ENCODE measurements around the gene STARD13.
"Not testable (repeated sequence)": the region's sequence is repeated elsewhere in the genome, so short reads cannot be mapped to it uniquely, and the experiment has no call there.

The STARD13 gene

DNA sequence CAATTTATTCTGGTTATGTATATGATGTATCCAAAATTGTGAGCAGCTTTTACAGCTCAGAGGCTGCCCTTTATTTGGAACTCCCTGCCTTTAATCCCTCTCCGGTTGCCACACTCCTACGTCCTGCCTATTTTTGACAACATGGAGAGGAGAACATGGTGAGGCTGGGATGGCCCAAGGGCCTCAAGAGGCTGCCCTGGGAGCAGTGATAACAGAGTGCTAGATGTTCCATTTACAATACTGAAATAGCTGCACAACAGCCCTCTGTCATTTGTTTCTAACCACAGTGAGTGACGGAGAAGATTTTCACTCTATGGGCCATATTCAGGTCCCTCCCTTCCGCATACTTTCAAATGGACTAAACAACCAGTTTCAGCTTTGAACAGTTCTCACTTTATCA lies 33.4 kb downstream of the STARD13 start:
- DNase-seq (ENCODE audit: low read depth in 2 of 2): no peak

DNA sequence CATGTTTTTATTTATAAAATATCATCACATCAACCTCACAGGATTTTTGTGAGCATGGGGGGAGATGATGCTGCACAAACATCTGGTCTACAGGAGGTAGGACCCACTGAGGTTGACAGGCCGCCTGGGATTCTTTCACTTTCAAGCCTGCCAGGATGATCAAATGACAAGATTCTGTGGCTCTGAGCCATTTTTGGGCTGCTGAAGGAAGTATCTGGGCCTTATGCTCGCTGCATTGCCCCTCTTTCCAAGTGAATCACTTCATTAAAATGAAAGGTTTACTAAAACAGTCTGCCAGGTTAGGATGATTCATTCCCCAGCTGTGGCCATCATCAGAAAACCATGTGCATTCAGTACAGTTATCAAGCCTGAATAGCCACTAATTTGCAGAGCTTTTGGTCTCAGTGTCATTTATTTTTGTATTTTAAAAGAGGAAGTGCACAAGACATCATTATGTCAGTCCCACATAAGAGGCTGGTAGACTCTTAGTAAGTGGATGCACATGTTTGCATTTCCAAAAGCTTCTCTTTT lies 34.4 kb downstream of the STARD13 start:
- DNase-seq (ENCODE audit: low read depth in 2 of 2): no peak

DNA sequence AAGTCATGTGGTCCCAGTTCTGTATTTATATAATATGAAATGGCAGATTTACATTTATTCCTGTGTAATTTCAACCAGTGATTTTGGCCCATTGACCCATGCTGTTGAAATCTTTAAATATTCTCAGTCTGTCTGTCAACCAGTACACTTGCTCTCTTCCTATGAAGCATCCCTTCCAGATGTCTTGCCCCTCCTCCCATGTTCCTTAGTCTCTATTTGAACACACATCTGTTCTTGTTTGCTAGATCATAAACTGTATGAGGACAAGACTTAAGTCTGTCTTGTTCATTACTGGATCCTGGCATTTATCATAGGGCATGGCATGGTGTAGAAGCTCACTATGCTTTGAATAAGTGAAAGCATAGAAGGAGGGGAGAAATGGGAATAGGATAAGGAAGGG lies 34.9 kb downstream of the STARD13 start:
- no peak for DNase-seq (ENCODE audit: low read depth in 2 of 2)

DNA sequence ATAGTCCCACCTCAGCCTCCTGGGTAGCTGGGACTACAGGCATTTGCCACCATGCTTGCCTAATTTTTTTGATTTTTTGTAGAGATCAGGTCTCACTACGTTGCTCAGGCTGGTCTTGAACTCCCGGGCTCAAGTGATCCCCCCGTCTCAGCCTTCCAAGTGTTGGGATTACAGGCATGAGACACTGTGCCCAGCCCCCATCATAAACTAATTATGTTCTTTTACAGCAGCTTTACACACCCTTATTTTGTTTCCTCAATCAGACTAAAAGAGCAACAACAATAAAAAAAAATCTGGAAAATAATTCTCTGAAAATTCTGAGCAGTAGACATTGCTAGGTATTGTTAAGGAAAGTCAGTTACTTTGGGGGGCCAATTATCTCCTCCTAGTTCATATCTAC lies 35.7 kb downstream of the STARD13 start:
- no peak for DNase-seq (ENCODE audit: low read depth in 2 of 2)

DNA sequence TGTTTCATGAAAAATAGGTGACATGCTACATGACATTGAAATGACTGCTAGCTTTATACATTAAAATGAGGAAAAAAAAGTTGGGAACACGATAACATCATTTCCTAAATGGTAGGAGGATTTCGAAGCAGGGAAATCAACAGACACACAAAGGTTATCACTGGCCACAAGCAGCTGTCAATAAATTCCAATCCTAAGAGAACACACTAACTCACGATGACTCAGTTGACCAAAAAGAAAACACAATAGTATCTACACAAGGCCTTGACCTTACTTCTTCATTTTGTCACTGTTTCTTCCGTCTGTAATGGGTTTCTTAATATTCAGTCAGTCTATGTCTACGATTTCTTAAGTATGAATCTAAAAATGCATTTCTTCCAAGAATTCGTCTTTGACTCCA lies 36.5 kb downstream of the STARD13 start:
- no peak for DNase-seq (ENCODE audit: low read depth in 2 of 2)

DNA sequence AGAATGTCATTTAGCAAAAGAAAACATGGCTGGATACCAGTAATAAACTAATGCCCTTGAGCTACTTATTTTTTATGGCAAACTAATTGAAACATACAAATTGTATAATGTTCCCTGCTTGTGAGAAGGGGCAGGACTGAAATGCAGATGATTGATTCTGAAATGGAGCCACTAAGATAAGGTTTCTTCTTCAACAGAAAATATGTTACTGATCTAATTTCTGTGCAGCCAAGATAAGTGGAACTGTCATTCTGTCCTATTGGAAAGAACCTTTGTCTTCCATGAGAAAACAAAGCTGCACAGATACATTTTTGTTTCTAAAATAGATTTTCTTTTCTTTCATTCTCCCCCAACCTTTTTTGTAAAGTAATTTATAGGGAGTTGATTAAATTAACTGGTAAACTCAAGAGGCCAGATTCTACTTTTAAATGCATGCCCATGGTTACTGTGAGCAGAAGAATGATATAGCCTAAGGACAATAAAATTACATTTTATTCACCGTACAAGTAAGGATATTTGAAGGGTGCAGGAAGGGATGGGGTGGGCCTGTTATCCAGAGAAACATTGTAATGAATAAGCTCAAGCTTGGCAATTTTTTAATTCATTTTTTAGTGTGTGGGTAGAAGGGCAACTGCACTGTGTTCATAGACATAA lies 39.9 kb downstream of the STARD13 start:
- no peak for DNase-seq (ENCODE audit: low read depth in 2 of 2)

DNA sequence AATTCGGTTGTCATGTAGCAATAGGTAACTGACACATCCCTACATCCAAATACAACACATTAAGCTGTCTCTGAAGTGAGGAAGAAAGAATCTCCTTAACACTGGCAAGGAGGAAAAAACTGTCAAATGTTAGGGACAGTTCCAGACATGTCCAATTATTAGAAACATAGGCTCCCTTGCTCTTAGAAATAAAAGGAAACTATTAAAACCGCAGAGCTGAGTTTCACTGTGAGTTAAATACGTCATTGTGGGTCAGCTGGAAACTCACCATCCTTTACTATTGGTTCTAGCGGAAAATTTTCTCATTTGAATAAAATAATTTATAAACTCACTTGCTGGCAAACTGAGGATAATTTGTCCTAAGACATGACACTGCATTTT lies 40.7 kb downstream of the STARD13 start:
- DNase-seq (ENCODE audit: low read depth in 2 of 2): no peak

DNA sequence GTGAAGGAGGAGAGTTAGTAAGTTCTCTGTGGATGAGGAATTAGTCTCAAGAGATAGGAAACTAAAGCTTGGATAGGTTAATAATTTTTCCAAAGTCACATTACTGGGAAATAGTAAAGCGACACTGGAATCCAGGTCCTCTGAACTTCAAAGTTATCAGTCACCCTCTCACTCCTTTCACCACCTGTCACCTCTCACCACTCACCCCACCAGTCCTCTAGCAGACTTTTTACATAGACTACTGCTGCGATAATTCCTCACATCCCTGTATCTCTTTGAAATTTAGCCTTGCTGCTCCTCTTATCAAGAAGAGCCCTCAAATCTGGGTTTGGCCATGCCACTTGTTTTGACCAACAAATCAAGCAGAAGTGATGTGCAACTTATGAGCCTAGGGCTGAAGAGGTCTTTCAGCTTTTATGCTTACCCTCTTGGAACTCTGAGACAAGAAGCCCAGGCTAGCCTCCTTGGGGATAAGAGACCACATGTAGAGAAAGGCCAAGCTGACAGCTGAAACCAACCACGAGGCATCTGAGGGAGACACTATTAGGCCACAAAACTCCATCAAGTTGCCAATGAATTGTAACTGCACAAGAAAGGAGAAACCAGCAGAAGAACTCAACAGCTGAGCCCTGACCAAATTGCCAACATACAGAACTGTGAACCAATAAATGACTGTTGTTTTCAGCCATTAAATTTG lies 41.2 kb downstream of the STARD13 start:
- DNase-seq (ENCODE audit: low read depth in 2 of 2): no peak

DNA sequence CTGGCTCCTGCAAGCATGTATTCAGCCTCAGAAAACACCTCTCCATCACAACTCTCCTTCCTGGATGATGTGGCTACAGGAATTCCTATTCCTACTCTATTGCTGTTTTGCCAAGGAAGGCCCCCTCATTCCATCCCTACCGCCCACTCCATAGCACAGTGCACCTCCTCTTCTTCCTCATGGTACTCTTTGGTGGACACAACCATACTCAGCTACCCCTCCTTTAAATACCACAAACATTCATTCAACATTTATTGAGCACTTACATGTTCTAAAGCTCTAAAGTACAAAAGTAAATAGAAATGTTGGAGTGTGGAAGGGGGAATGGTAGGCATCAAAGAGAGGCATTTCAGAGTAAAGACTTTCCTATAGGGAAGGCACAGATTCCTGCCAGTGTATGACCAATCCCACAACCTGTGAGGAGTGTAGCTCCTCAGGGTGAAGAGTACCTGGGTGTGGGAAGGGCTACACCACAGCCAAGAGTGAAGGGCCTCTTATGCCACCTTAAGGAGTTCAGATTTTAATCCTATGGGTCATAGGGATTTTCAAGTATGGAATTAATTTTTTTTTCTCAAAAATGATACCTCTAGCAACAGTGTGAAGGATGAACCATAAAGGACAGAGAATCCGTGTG lies 42.5 kb downstream of the STARD13 start:
- no peak for DNase-seq (ENCODE audit: low read depth in 2 of 2)

DNA sequence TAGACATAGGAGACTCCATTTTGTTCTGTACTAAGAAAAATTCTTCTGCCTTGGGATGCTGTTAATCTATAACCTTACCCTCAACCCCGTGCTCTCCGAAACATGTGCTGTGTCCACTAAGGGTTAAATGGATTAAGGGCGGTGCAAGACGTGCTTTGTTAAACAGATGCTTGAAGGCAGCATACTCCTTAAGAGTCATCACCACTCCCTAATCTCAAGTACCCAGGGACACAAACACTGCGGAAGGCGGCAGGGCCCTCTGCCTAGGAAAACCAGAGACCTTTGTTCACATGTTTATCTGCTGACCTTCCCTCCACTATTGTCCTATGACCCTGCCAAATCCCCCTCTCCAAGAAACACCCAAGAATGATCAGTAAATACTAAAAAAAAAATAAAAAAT lies 43.2 kb downstream of the STARD13 start:
- not testable (repeated sequence) for DNase-seq (ENCODE audit: low read depth in 2 of 2)

DNA sequence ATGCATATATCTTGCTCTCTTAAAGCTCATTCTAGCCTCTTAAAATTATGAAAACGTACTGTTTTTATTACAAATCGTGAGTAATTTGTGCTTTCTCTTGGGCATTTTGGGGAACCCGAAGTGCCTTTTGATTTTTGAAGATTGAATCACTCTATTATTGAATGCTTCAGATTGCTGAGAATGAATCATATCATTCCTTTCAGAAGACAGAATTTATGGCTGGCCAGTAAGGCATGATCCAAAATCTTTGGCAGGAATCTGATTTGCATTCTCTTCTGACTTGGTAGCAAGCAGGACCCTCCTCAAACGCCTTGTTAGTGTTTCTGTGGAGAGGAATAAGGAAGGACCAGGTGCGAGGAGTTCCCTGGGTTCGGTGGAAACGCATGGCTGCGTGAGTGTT lies 49.5 kb downstream of the STARD13 start:
- DNase-seq (ENCODE audit: low read depth in 2 of 2): no peak

DNA sequence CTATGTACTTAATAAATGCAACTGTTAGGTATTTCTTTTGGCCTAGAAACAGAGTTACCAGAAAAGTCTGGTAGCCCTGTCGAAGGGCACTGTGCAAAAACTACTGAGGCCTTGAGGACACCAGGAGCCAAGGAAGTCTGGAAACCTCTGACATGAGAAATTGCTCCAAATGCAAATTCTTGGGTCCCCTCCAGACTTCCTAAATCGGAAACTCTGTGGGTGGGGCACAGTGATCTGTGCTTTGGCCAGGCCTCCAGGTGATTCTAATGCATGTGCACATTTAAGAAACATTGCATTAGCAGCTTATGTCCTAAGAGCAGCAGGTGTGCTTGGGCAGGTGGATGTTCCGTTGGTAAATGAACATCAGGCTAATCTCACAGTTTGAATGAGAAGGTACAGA lies 50.0 kb downstream of the STARD13 start:
- no peak for DNase-seq (ENCODE audit: low read depth in 2 of 2)

DNA sequence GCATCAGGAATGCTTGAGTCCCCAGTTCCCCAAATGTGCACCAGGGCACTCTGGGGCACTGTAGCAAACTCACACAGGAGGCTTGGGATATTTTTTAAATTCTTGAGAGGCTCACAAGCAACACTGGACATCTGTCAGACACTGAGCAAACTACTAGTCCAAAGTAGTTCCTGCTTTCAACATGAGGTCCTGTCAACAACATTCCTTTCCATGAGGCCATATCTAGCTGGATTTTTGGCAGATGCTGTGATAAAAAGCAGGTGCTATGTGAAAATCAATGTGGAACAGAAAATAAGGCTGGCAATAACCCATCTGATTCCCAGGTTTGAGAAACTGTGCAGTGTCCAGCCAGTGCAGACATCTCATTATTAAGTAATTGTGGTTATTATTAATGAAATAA lies 50.5 kb downstream of the STARD13 start:
- DNase-seq (ENCODE audit: low read depth in 2 of 2): no peak

DNA sequence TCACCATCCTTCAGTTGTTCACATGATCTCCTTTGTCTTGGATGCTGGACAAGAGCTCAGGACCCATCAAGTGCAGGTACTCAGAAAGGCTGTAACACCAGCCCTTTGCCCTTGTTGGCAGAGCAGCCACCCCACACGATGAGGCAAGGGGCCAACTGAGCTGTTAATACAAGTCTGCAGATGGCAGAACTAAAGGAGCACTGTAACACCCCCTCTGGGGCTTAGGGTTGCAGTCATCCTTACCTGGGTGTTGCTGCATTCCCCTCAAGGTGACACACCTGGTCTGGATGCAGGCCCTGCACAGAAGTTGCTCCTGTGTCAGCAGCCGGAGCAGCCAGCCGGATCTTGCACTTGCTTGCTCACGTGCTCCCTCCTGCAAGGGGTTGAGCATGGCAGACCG lies 52.0 kb downstream of the STARD13 start:
- no peak for DNase-seq (ENCODE audit: low read depth in 2 of 2)

DNA sequence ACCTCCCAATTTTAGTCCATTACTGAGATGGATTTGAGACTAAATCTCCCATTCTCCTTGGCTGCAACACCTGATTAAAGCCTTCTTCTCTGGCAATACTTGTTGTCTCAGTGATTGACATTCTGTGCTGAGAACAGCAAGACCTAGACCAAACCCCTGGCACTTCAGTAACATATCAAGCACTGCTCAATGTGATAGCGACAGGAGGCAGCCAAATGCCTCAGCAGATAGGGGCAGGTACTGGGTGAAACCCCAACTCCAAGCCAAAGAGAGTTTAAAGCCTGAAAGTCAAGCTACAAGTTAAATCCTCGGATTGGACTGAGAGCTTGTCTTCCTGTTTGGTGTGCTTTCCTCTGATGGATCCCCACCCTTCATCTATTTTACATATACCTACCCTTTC lies 52.7 kb downstream of the STARD13 start:
- DNase-seq (ENCODE audit: low read depth in 2 of 2): no peak

DNA sequence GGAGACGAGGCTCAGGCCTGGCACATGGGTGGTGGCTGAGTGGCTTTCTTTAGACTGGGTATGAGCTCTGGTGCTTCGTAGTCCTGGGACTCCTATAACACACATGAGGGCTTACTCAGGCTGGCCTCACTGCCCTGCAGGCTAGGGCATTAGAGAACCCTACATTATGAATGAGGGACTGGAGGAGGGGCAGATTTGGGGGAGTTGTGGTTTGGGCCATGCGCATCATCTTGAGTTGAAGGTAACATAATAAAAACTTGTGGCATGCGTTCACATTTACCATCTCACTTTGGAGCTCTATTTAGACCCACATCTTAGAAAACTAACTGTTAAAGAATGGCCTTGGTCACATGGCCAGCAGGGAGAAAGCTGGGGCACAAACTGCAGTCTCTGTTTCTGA lies 54.2 kb downstream of the STARD13 start:
- DNase-seq (ENCODE audit: low read depth in 2 of 2): no peak

DNA sequence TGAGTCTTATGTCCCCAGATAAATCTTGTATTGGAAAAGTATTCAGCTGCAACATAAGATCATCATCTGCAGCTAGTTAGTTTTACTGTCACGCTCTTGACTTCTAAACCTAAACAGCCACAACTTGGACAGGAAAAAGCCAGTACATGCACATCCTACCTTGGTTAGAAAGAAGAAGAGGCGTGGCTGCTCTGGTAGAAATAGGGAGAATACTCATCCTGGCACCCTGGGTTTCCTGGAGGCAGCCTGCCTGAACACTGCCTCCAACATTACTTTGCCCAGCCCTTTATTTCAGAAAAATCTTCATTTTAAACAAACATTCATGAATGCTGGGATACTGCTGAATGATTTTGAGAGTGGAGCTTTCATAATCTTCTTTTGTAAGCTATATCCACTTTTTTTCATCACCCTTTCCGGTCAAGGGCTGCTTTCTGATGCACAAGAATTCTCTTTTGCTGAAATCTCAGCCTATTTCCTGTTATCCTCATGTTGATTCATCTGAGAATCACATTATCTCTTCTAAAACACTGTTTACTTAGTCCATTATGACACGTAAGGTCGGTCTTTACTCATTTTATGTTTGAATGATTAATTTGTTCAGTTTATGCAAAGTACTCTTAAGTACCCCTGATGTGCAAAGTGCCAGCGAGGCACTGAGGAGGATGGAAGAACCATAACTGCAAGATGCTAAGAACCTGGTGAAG lies 55.2 kb downstream of the STARD13 start:
- no peak for DNase-seq (ENCODE audit: low read depth in 2 of 2)

DNA sequence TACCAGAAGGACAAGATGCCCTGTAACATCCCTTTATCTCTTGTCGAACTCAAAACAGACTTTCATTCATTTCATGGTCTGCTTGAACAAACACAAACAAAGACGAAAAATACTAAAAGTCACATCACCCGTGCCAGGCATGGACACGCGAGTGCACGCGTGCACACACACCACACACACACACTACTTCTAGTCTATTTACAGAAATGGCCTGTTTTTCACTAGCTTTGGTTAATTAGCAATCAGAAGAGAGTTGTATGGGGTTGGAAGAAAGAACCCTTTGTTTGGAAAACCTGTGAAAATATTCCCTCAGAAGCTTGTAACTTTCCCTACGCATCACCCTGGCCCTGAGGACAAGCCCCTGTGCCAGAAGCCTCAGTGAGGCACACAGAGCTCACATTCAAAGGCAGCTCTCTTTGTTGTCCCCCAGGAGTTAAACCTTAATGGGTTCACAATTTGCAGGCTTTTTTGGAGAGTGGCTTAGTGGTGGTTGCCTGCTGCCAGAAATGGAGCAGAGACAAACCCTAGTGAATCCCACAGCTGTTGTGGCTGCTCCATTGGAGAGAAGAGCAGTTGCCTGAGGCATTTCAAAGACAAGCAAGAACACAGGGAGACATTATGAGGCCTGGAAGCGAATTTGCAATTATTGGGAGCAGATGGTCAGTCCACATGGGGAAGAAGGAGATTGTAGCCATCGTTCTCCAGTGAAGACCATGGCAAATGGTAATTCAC lies 55.9 kb downstream of the STARD13 start:
- no peak for DNase-seq (ENCODE audit: low read depth in 2 of 2)

DNA sequence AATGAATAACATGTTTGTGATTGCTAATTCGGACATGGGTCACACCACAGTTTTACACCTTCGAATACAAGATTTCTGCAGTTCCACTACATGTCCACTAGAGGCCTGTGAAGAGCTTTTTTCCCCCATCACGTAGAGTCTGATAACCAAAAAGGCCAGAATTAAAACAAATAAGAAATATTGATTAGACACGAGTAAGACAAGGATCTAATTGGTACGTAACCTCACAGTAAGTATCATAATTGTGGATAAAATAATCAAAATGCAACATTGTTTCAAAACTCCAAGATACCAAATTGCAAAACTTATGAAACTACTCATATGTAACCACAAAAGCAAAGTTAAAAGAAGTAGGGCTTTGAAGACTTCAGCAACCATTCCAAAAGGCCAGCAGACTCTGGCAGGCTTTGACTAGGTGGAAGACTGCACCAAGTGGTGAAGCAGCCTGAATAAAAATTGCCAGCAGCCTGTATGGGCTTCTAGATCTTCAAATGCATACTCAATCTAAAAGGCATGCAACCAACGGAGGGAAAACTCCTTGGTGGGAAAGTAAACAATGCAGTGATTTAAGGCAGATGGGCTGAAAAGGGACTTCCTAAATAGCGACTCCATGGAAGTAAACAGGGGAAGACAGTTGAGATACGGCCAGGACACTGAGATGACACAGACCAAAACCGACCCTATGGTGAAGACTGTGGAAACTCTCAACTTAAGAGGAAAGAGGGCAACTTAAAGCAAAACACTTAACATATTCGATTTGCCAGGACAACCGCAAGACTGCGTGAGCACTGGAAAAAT lies 56.7 kb downstream of the STARD13 start:
- no peak for DNase-seq (ENCODE audit: low read depth in 2 of 2)

DNA sequence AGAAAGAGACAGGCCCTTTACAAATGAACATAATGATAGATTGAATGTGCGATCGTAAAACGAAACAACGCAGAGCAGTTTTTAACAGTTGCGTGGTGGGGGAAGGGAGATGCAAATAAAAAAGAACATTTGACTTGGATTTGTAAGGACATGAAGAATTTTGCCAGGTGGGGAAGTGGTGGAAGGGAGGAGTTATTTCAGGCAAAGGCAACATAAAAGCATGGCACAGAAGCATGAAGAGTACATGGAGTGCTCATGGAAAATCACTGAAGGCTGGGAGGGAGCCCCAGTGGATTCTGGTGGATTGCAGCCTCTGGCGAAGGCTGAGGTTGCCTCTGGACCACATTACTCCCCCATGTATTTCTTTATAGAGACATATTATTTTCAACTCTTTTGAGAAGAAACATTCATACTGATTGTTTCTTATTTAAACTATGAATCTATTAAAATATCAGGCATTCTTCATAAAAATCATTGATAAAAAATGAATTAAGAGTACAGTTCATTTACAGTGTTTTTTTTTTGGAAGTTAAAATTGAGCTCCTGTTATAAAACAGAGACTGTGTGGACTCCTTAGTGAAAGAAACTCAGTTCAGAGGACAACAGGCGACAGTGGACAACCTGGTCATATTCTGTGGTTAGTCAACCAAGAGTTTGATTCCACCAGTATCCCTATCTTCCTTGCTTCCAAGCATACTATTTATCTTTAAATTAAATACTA lies 57.5 kb downstream of the STARD13 start:
- no peak for DNase-seq (ENCODE audit: low read depth in 2 of 2)
